WI38 (cell line): Measurements from ENCODE around the gene BBIP1.

Experiments used
- H3K4me3 ChIP-seq: 2 replicates; pipeline ENCODE4 v1.5.1; 2011; ENCODE audit warnings: low read depth, mild to moderate bottlenecking, control low read depth, low read length
- CTCF ChIP-seq: IDR thresholded peaks from 2 replicates; pipeline ENCODE4 v1.5.1; 2012; ENCODE audit warnings: low read depth, mild to moderate bottlenecking, control low read depth, low read length

Gene BBIP1

GRCh38 chr10:110962443-110962842 lies 43.5 kb upstream of the BBIP1 start:
- H3K4me3 ChIP-seq = no peak overlapping the region
- TF ChIP-seq CTCF = no peak

GRCh38 chr10:110960333-110960712 lies 41.3 kb upstream of the BBIP1 start:
- no peak for TF ChIP-seq CTCF
- no peak overlapping the region for H3K4me3 ChIP-seq

DNA sequence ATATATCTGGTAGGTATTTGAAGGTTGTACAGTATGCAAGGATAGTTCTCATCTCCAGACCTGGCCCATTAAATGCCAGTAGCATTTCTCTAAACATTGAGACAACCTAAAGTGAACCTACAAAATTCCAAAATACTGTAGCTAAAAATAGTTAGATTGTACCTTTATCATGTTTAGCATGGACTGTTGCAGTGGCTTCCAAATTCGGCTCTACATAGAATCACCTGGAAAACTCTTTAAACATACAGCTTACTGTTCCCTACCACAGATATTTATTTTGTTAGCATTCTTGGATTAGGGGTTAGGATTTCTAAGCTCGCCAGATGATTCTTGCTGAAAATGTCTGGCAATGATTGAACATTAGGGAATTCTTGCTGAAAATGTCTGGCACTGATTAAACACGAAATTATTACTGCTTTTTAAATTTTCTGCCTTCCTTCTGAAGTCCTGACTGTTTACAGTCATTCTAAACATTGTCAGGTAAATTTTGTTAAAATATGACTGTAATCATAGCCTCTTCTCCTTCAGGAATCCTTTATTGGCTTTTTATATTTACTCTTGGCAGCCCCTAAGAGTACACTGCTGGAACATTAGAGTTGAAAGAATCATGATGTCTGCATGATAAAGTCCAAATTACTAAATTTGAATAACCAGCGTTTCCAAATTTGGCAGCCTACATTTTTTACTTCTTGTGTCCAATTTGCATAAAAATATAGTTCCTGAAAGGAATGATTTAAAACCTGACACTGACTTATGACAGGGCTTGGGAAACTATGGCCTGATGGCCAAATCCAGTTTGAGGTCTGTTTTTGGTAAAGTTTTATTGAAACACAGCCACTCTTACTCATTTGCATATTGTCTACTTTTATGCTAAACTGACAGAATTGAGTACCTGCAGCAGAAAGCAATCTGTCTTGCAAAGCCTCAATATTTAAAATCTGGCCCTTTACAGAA lies 40.7 kb upstream of the BBIP1 start:
- no peak for TF ChIP-seq CTCF
- H3K4me3 ChIP-seq = no peak overlapping the region

- no peak overlapping the region for H3K4me3 ChIP-seq
- no peak for TF ChIP-seq CTCF
Observed at GRCh38 chr10:110957606-110958005, 38.6 kb upstream of the BBIP1 start.

DNA sequence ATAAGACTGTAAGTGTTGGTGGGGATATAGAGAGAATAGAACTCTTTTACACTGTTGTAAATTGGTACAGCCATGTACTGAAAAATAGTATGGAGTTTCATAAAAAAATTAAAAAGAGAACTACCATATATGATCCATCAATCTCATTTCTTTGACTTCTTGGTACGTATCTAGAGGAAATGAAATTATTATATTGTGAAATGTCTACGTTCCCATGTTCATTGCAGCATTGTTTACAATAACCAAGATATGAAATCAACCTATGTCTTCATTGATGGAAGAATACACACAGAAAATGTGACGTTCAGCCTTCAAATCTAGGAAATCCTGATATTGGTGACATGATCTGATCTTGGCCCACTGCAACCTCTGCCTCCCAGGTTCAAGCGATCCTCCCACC lies 32.4 kb upstream of the BBIP1 start:
- TF ChIP-seq CTCF = no peak
- no peak overlapping the region for H3K4me3 ChIP-seq

DNA sequence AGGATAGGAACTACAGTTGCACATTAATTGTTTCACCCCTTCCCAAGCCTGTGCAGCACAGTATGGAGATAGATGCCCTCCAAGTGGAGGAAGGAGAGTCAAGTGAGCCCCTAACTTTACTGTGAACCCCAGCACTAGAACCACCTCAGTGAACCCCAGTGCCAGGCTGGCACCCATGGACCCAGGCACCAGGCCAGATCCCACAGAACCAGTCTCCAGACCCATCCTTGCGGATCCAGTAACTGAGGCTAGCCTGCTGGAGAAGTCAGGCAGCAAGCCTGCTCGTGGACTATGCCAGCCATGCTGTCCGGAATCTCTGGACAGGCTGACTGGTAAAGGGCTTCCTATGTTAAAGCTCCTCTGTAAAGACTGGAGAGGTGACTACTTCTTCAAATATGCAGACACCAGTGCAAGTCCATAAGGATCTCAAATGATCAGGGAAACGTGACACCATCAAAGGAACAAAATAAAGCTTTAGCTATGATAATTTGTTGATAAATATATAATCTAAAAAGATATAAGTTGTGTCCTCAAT lies 28.1 kb upstream of the BBIP1 start:
- no peak for TF ChIP-seq CTCF
- no peak overlapping the region for H3K4me3 ChIP-seq

GRCh38 chr10:110946496-110946895 lies 27.5 kb upstream of the BBIP1 start:
- TF ChIP-seq CTCF = no peak
- H3K4me3 ChIP-seq = no peak overlapping the region
